ENCODE measurements around the gene VWA5B2. TPM values are rescaled to one million over a fixed set of nuclear protein-coding genes. Genes with fewer than 3 reads are reported as not detected.

Gene VWA5B2
- total and polyA plus RNA-seq, 2 of the 4 experiments (the other 2 are of a cell fraction): not detected

DNA sequence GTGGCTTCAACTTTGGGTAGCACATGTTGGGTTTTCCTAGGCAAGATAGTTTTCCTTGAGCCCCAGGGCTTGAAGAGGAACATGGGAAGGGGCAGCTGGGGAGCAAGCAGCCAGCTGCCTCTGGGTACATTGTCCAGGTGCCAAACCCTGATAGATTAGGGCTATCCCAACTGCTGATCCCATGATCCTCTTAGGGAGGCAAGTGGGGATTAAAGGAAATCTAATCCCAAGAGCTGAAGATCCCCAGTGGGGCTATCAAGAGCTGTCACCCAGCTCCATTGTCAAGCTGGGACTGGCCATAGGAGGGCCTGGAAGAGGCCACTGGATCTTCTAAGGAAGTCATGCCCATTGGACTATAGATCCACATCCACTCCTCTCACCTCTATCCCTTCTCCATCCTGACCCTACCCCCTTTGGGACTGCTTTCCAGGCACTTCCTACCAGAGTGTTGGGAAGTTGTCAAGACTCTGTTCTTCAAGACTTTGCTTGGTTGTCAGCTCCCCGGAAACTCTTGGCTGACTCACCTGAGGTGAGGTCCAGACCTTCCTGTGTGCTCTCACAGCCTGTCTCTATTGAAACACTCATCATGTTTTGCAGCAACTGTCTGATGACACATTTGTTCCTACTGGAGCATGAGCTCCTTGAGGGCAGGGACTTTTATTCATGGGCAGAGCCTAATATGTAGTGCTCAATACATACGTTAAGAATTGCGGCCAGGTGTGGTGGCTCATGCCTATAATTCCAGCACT lies 26.1 kb downstream of the VWA5B2 start:
- DNase-seq: no peak
- ATAC-seq (ENCODE audit: low read depth): no peak
- intact Hi-C loops (cut with micrococcal nuclease): loop anchor here (10.0 kb wide), 1 partner anchor 241 kb away; the partner anchor contains the start of gene ABCC5
- no peak overlapping the region for H2AK5ac ChIP-seq (ENCODE audit: low read depth, low read length)
- ChIA-PET CTCF (interaction anchor here (0.5 kb wide), 1 partner anchor 360 kb away, joined by 3 read pairs; no protein-coding TSS in a partner anchor), POLR2A (ENCODE audit: unreplicated experiment) (no interaction called here)
- H4K8ac ChIP-seq (ENCODE audit: low read depth in 2 of 2, low read length in 2 of 2): no peak overlapping the region
- no peak overlapping the region for H2BK5ac ChIP-seq (ENCODE audit: low read depth, low read length, poor library complexity, severe bottlenecking)
- H3K4me1 ChIP-seq (ENCODE audit: control insufficient read depth, insufficient read depth, low read length): no peaks in the 10 kb centered on the region
- peaks cover 9% of the 10 kb centered on the region; the same call in 1 of the 2 replicates for H3K27me3 ChIP-seq (ENCODE audit: control insufficient read depth, insufficient read depth, low read length)
- H3K9me1 ChIP-seq (ENCODE audit: insufficient read depth, low read length): no peaks in the 10 kb centered on the region
- no peak overlapping the region for H3K14ac ChIP-seq (replicated peaks; ENCODE audit: low read depth, low read length)
- no peak overlapping the region for H4K91ac ChIP-seq (ENCODE audit: insufficient read depth, low read depth, low read length)
- in situ Hi-C loops (cut with MboI; ENCODE audit: low sequenced_read_pairs): loop anchor here (10.0 to 25.0 kb wide), 2 partner anchors 361 to 793 kb away; no protein-coding TSS in a partner anchor
- no peaks in the 10 kb centered on the region for H3K79me1 ChIP-seq (ENCODE audit: low read depth in 1 of 2, low read length in 2 of 2)
- H4K5ac ChIP-seq (ENCODE audit: low read depth, low read length): no peak overlapping the region
- H3K4me3 ChIP-seq (ENCODE audit: insufficient read depth, low read depth, low read length): no peak overlapping the region
- no peak overlapping the region for H3K56ac ChIP-seq (ENCODE audit: extremely low read depth, insufficient read depth, low read length)
- no peak overlapping the region for H3K23ac ChIP-seq (ENCODE audit: low read depth, low read length)
- TF ChIP-seq CTCF (conservative IDR thresholded peaks at IDR 0.05; ENCODE audit: low read depth, low read length): no peak
- TF ChIP-seq CHD1 (IDR thresholded peaks at IDR 0.05; ENCODE audit: low read depth, low read length): no peak
- no peak for TF ChIP-seq USF2 (IDR thresholded peaks at IDR 0.05; ENCODE audit: low read depth, low read length)
- TF ChIP-seq MXI1 (IDR thresholded peaks at IDR 0.05; ENCODE audit: borderline replicate concordance, low read depth, low read length): no peak
- TF ChIP-seq BHLHE40 (IDR thresholded peaks at IDR 0.05; ENCODE audit: low read depth, low read length): no peak
- no peak for TF ChIP-seq NFE2L2 (IDR thresholded peaks at IDR 0.05; ENCODE audit: low read depth, low read length)
- TF ChIP-seq RCOR1 (IDR thresholded peaks at IDR 0.05; ENCODE audit: insufficient replicate concordance, low read length): no peak
- no peak for TF ChIP-seq RAD21 (IDR thresholded peaks at IDR 0.05; ENCODE audit: low read length)
- TF ChIP-seq ELK1 (IDR thresholded peaks at IDR 0.05; ENCODE audit: borderline replicate concordance, low read depth, low read length): no peak
- no peak for TF ChIP-seq RFX5 (IDR thresholded peaks at IDR 0.05; ENCODE audit: low read depth, low read length)
- TF ChIP-seq MAFK (IDR thresholded peaks at IDR 0.05; ENCODE audit: low read depth, low read length): no peak
- 0 out of 2 replicates have a peak, but pooled peaks cover 2% of the 10 kb centered on the region for H3K36me3 ChIP-seq (ENCODE audit: control insufficient read depth, insufficient read depth, low read length)
- no peak overlapping the region for H2AK9ac ChIP-seq (replicated peaks; ENCODE audit: low read depth, low read length, poor library complexity)
- H3K18ac ChIP-seq (ENCODE audit: low read depth, low read length): no peak overlapping the region
- H4K20me1 ChIP-seq (ENCODE audit: insufficient read depth, low read length): peaks cover 5% of the 10 kb centered on the region; the same call in 1 of the 2 replicates
- no peak overlapping the region for H2AFZ ChIP-seq (replicated peaks; ENCODE audit: low read length, poor library complexity)
- H2BK20ac ChIP-seq (ENCODE audit: low read depth, low read length): no peak overlapping the region
- no peak overlapping the region for H3K4me2 ChIP-seq (ENCODE audit: low read depth, low read length)
- no peak overlapping the region for H2BK120ac ChIP-seq (ENCODE audit: low read depth, low read length)
- H2BK15ac ChIP-seq (ENCODE audit: low read depth, low read length): no peak overlapping the region
- H3K9me3 ChIP-seq (ENCODE audit: control insufficient read depth, insufficient read depth, low read length): no peaks in the 10 kb centered on the region
- H3K4ac ChIP-seq (ENCODE audit: low read depth, low read length): no peak overlapping the region
- no CpG with 5 or more reads among the region's 3 CpGs for WGBS, 2 experiments (ENCODE audit: extremely low coverage in 2 of 2, insufficient read length in 1 of 2)
- no TSS peak for BruUV-seq (replicated peaks)
- H3K27ac ChIP-seq (ENCODE audit: insufficient read depth, low read length): no peak overlapping the region
- dilution Hi-C loops (cut with HindIII; ENCODE audit: low sequenced_read_pairs, unreplicated experiment): no loop called here
- H3K9ac ChIP-seq (ENCODE audit: low read depth, low read length): no peak overlapping the region
